ENCODE data around the gene GPC6.

The GPC6 gene

GRCh38 chr13:93621966-93622365 is 395.4 kb downstream of the GPC6 start:
- no peak for DNase-seq

- no peak for DNase-seq
Measured at GRCh38 chr13:93624311-93624777, 397.7 kb downstream of the GPC6 start.

- DNase-seq, result no peak
Measured at GRCh38 chr13:93625536-93625935, 398.9 kb downstream of the GPC6 start.

- DNase-seq, result no peak
Measured at GRCh38 chr13:93628136-93628797, 401.7 kb downstream of the GPC6 start.

- no peak for DNase-seq
Measured at GRCh38 chr13:93635616-93636032, 409.0 kb downstream of the GPC6 start.

GRCh38 chr13:93637852-93638251 is 411.2 kb downstream of the GPC6 start:
- no peak for DNase-seq

- DNase-seq, result no peak
Measured at GRCh38 chr13:93640452-93640851, 413.8 kb downstream of the GPC6 start.

GRCh38 chr13:93646245-93646644 is 419.6 kb downstream of the GPC6 start:
- no peak for DNase-seq

GRCh38 chr13:93649496-93649895 is 422.9 kb downstream of the GPC6 start:
- DNase-seq, result no peak

- DNase-seq, result no peak
Measured at GRCh38 chr13:93653776-93654175, 427.2 kb downstream of the GPC6 start.

- no peak for DNase-seq
Measured at GRCh38 chr13:93655154-93655553, 428.5 kb downstream of the GPC6 start.

- DNase-seq, result no peak
Measured at GRCh38 chr13:93660391-93661063, 433.9 kb downstream of the GPC6 start.

GRCh38 chr13:93670866-93671265 is 444.3 kb downstream of the GPC6 start:
- DNase-seq, result no peak

- DNase-seq, result no peak
Measured at GRCh38 chr13:93672996-93673395, 446.4 kb downstream of the GPC6 start.

GRCh38 chr13:93673885-93674284 is 447.3 kb downstream of the GPC6 start:
- no peak for DNase-seq

GRCh38 chr13:93674337-93674755 is 447.7 kb downstream of the GPC6 start:
- no peak for DNase-seq

GRCh38 chr13:93680329-93680728 is 453.7 kb downstream of the GPC6 start:
- DNase-seq, result no peak

GRCh38 chr13:93685900-93686299 is 459.3 kb downstream of the GPC6 start:
- no peak for DNase-seq

GRCh38 chr13:93686399-93686798 is 459.8 kb downstream of the GPC6 start:
- DNase-seq, result no peak

- DNase-seq, result no peak
Measured at GRCh38 chr13:93687261-93687660, 460.7 kb downstream of the GPC6 start.

- no peak for DNase-seq
Measured at GRCh38 chr13:93689333-93689732, 462.7 kb downstream of the GPC6 start.

GRCh38 chr13:93690139-93690538 is 463.5 kb downstream of the GPC6 start:
- no peak for DNase-seq

GRCh38 chr13:93698016-93698613 is 471.5 kb downstream of the GPC6 start:
- no peak for DNase-seq

GRCh38 chr13:93700115-93700514 is 473.5 kb downstream of the GPC6 start:
- DNase-seq, result no peak

Measured in activated naive CD4-positive, alpha-beta T cell (primary cell).